ENCODE results near the gene KRTAP27-1. TPM values are rescaled to one million over a fixed set of nuclear protein-coding genes. Genes with fewer than 3 reads are reported as not detected.

KRTAP27-1 gene
- total RNA-seq (2014; rRNA removed; shearing (Covaris generic)) (not detected in 2 replicates), polyA plus RNA-seq (2016; fragmentation: Nextera tagmentation; extraction: Ambion mirVana) (not detected in 2 replicates)
- long read RNA-seq = 0 reads

GRCh38 chr21:30337276-30337744 lies at the start of gene KRTAP27-1:
KRTAP27-1 (minus strand) TSS chr21:30337694; CDS start chr21:30337668, 26 bp downstream.
- H3K4me2 ChIP-seq = no peak within 1 kb of the TSS
- no peaks in the 10 kb centered on the region for H3K27me3 Mint-ChIP-seq (ENCODE audit: insufficient read depth, low read depth, poor library complexity)
- TF ChIP-seq NANOG (IDR thresholded peaks at IDR 0.05; ENCODE audit: borderline replicate concordance) = no peak
- TF ChIP-seq, protein P1, sequence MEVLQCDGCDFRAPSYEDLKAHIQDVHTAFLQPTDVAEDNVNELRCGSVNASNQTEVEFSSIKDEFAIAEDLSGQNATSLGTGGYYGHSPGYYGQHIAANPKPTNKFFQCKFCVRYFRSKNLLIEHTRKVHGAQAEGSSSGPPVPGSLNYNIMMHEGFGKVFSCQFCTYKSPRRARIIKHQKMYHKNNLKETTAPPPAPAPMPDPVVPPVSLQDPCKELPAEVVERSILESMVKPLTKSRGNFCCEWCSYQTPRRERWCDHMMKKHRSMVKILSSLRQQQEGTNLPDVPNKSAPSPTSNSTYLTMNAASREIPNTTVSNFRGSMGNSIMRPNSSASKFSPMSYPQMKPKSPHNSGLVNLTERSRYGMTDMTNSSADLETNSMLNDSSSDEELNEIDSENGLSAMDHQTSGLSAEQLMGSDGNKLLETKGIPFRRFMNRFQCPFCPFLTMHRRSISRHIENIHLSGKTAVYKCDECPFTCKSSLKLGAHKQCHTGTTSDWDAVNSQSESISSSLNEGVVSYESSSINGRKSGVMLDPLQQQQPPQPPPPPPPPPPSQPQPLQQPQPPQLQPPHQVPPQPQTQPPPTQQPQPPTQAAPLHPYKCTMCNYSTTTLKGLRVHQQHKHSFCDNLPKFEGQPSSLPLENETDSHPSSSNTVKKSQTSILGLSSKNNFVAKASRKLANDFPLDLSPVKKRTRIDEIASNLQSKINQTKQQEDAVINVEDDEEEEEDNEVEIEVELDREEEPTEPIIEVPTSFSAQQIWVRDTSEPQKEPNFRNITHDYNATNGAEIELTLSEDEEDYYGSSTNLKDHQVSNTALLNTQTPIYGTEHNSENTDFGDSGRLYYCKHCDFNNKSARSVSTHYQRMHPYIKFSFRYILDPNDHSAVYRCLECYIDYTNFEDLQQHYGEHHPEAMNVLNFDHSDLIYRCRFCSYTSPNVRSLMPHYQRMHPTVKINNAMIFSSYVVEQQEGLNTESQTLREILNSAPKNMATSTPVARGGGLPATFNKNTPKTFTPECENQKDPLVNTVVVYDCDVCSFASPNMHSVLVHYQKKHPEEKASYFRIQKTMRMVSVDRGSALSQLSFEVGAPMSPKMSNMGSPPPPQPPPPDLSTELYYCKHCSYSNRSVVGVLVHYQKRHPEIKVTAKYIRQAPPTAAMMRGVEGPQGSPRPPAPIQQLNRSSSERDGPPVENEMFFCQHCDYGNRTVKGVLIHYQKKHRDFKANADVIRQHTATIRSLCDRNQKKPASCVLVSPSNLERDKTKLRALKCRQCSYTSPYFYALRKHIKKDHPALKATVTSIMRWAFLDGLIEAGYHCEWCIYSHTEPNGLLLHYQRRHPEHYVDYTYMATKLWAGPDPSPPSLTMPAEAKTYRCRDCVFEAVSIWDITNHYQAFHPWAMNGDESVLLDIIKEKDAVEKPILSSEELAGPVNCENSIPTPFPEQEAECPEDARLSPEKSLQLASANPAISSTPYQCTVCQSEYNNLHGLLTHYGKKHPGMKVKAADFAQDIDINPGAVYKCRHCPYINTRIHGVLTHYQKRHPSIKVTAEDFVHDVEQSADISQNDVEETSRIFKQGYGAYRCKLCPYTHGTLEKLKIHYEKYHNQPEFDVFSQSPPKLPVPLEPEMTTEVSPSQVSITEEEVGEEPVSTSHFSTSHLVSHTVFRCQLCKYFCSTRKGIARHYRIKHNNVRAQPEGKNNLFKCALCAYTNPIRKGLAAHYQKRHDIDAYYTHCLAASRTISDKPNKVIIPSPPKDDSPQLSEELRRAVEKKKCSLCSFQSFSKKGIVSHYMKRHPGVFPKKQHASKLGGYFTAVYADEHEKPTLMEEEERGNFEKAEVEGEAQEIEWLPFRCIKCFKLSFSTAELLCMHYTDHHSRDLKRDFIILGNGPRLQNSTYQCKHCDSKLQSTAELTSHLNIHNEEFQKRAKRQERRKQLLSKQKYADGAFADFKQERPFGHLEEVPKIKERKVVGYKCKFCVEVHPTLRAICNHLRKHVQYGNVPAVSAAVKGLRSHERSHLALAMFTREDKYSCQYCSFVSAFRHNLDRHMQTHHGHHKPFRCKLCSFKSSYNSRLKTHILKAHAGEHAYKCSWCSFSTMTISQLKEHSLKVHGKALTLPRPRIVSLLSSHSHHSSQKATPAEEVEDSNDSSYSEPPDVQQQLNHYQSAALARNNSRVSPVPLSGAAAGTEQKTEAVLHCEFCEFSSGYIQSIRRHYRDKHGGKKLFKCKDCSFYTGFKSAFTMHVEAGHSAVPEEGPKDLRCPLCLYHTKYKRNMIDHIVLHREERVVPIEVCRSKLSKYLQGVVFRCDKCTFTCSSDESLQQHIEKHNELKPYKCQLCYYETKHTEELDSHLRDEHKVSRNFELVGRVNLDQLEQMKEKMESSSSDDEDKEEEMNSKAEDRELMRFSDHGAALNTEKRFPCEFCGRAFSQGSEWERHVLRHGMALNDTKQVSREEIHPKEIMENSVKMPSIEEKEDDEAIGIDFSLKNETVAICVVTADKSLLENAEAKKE (CRISPR knock-in tag; IDR thresholded peaks at IDR 0.05) = no peak
- TF ChIP-seq EZH2phosphoT487 (IDR thresholded peaks at IDR 0.05; ENCODE audit: unreplicated experiment) = no peak
- no peak for TF ChIP-seq JUNB (IDR thresholded peaks at IDR 0.05; ENCODE audit: unreplicated experiment)

DNA sequence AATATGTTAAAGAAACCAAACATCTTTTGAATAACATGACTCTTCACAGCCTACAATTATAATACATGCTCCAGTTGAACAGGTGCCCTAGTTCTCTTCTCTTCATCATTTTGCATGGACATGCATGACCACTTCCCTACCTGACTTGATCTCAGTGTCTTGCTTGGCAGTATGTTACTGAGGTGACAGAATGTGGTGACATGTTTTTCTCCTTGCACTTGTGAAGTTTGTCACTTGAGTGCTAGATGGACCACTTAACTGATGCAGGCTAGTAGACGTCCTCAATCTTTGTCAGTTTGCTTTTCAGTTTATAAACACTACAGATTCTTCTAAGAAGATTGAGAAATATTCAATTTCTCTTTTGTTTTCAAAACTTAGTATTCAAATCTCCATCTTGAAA lies 44.7 kb upstream of the KRTAP27-1 start:
- no peaks in the 10 kb centered on the region for H3F3A ChIP-seq (replicated peaks; ENCODE audit: low read depth)
- no peaks in the 10 kb centered on the region for H3K4me1 ChIP-seq (ENCODE audit: insufficient read depth)
- Mint-ChIP-seq H3K4me3 (no peak overlapping the region), H3K36me3 (ENCODE audit: low read depth) (no peaks in the 10 kb centered on the region), H3K27ac (no peak overlapping the region), H3K4me1 (peaks cover 4% of the 10 kb centered on the region; the same call in 1 of the 3 replicates), H3K9me3 (peaks cover 3% of the 10 kb centered on the region; the same call in 1 of the 3 replicates), H3K27me3 (ENCODE audit: insufficient read depth, low read depth, poor library complexity) (peaks cover 5% of the 10 kb centered on the region)
- H3K27me3 ChIP-seq (ENCODE audit: insufficient read depth) = no peaks in the 10 kb centered on the region
- no peak for DNase-seq (ENCODE audit: low spot score)
- no peak overlapping the region for H3K27ac ChIP-seq (ENCODE audit: low read depth)
- no peaks in the 10 kb centered on the region for H4K20me1 ChIP-seq (replicated peaks; ENCODE audit: insufficient read depth)
- H3K79me2 ChIP-seq (replicated peaks; ENCODE audit: insufficient read depth) = no peaks in the 10 kb centered on the region
- H2AFZ ChIP-seq = no peak overlapping the region
- no peak for ATAC-seq
- H3K9me2 ChIP-seq (ENCODE audit: insufficient read depth) = peaks cover 19% of the 10 kb centered on the region; the same call in 1 of the 2 replicates
- no peaks in the 10 kb centered on the region for H3K36me3 ChIP-seq (ENCODE audit: insufficient read depth)
- H3K4me2 ChIP-seq = no peak overlapping the region
- H3K4me3 ChIP-seq = no peak overlapping the region
- no peak for TF ChIP-seq ZNF114 (CRISPR knock-in tag; IDR thresholded peaks at IDR 0.05)
- no peak for TF ChIP-seq ETS1 (IDR thresholded peaks at IDR 0.05)
- TF ChIP-seq EZH2 (IDR thresholded peaks at IDR 0.05; ENCODE audit: low read depth, unreplicated experiment) = no peak
- TF ChIP-seq ZNF331 (CRISPR knock-in tag; IDR thresholded peaks at IDR 0.05; ENCODE audit: low read depth) = no peak
- no peak for TF ChIP-seq EZH2phosphoT487 (IDR thresholded peaks at IDR 0.05; ENCODE audit: unreplicated experiment)
- TF ChIP-seq NANOG (IDR thresholded peaks at IDR 0.05; ENCODE audit: borderline replicate concordance) = no peak

More at GRCh38 chr21:30337276-30337744, at the start of gene KRTAP27-1:
- Mint-ChIP-seq H3K9me3 (no peaks in the 10 kb centered on the region), H3K4me1 (no peaks in the 10 kb centered on the region), H3K4me3 (no peak within 1 kb of the TSS), H3K27ac (no peak within 1 kb of the TSS), H3K36me3 (ENCODE audit: low read depth) (no peaks in the 10 kb centered on the region)
- Histone ChIP-seq H3K4me1 (ENCODE audit: insufficient read depth) (no peaks in the 10 kb centered on the region), H4K20me1 (replicated peaks; ENCODE audit: insufficient read depth) (no peaks in the 10 kb centered on the region), H3K79me2 (replicated peaks; ENCODE audit: insufficient read depth) (no peaks in the 10 kb centered on the region), H3K27ac (ENCODE audit: low read depth) (no peak within 1 kb of the TSS), H3F3A (replicated peaks; ENCODE audit: low read depth) (no peaks in the 10 kb centered on the region), H3K9me2 (ENCODE audit: insufficient read depth) (no peaks in the 10 kb centered on the region), H3K36me3 (ENCODE audit: insufficient read depth) (no peaks in the 10 kb centered on the region), H3K27me3 (ENCODE audit: insufficient read depth) (no peaks in the 10 kb centered on the region), H2AFZ (no peak within 1 kb of the TSS), H3K4me3 (no peak within 1 kb of the TSS)
- ATAC-seq (no peak), DNase-seq (ENCODE audit: low spot score) (no peak)

Data from GM23338 (cell line).